ENCODE data around the gene SLC29A2. TPM values are rescaled to one million over a fixed set of nuclear protein-coding genes. Genes with fewer than 3 reads are reported as not detected.

Gene SLC29A2
- polyA plus RNA-seq, 1 of the 3 experiments (the other 2 are of a cell fraction) = 3.2 TPM

GRCh38 chr11:66339162-66339675, 32.3 kb downstream of the SLC29A2 start (continued):
- TF ChIP-seq USF1 (IDR thresholded peaks at IDR 0.05; ENCODE audit: borderline replicate concordance, low read depth) = no peak
- no peak for TF ChIP-seq TEAD4 (IDR thresholded peaks at IDR 0.05; ENCODE audit: borderline replicate concordance, insufficient read depth)
- no peak for TF ChIP-seq TCF12 (IDR thresholded peaks at IDR 0.05)
- no peak for TF ChIP-seq SIN3A (IDR thresholded peaks at IDR 0.05; ENCODE audit: borderline replicate concordance, low read depth, low read length)

GRCh38 chr11:66338276-66339161, 33.0 kb downstream of the SLC29A2 start:
- Histone ChIP-seq H3K4me2 (peak overlapping the region; percentile 3; the same call in 1 of the 2 replicates), H3K27ac (ENCODE audit: low read depth in 2 of 2, low read length in 1 of 2) (peak overlapping the region; percentile 94; a peak in 3 of 4 replicates), H3K9me2 (no peaks in the 10 kb centered on the region), H3K4me3 (ENCODE audit: low read depth in 2 of 2, low read length in 1 of 2) (no peak overlapping the region), H3K36me3 (replicated peaks in 1 of 2; ENCODE audit: control insufficient read depth in 1 of 2, insufficient read depth in 2 of 2, low read length in 1 of 2) (peaks cover 8 to 44% of the 10 kb centered on the region in 2 experiments), H3F3A (replicated peaks; ENCODE audit: insufficient read depth) (peaks cover 10% of the 10 kb centered on the region), H3K9me3 (no peaks in the 10 kb centered on the region), H4K20me1 (ENCODE audit: insufficient read depth) (no peaks in the 10 kb centered on the region; the same call in 1 of the 2 replicates), H3K79me2 (ENCODE audit: insufficient read depth) (peaks cover 32% of the 10 kb centered on the region), H3K4me1 (ENCODE audit: control insufficient read depth in 1 of 2, insufficient read depth in 2 of 2, low read depth in 1 of 2, low read length in 1 of 2) (peaks cover 27 to 47% of the 10 kb centered on the region in 2 experiments), H3K9ac (no peak overlapping the region), H2AFZ (ENCODE audit: low read depth) (no peak overlapping the region), H3K27me3 (ENCODE audit: insufficient read depth) (no peaks in the 10 kb centered on the region)
- 88% methylated on average over 5 of the region's 17 CpGs for WGBS (ENCODE audit: low lambda C conversion rate)
- CTCF ChIA-PET = interaction anchor here (0.9 to 5.4 kb wide), 9 partner anchors 8 to 58 kb away, joined by 3 to 74 read pairs (median 4); partner anchors contain the start of genes B4GAT1 and TMEM151A
- TF ChIP-seq IRF3 (IDR thresholded peaks at IDR 0.05; ENCODE audit: low read depth, low read length) (no peak), RXRA (IDR thresholded peaks at IDR 0.05; ENCODE audit: borderline replicate concordance, low read depth) (no peak), MXI1 (IDR thresholded peaks at IDR 0.05; ENCODE audit: low read depth, low read length) (no peak), GABPA (IDR thresholded peaks at IDR 0.05; ENCODE audit: low read depth) (no peak), RFX5 (IDR thresholded peaks at IDR 0.05; ENCODE audit: low read length) (no peak), FOXJ3 (CRISPR knock-in tag; IDR thresholded peaks at IDR 0.05) (no peak), TCF12 (IDR thresholded peaks at IDR 0.05) (no peak)
- POLR2A ChIA-PET = interaction anchor here (1.6 kb wide), 1 partner anchor 26 kb away, joined by 8 read pairs; no protein-coding TSS in a partner anchor
- no peak for DNase-seq

All from SK-N-SH (cell line).